Psoas muscle (tissue), 8 donors: Measurements from ENCODE around the gene ADRA2C. TPM values are rescaled to one million over a fixed set of nuclear protein-coding genes. Genes with fewer than 3 reads are reported as not detected.

Source experiments
- ATAC-seq, 4 donors: fragments of 200-7000 bp; cut with Tn5 transposase; one replicate each; pipeline ENCODE4 v1.9.1; 2020; ENCODE audit warnings: moderate library complexity in 3 of 4, mild to moderate bottlenecking in 2 of 4
- DNase-seq, 2 donors: peaks; one replicate each; pipeline ENCODE4 v3.0.0-alpha.2; 2020
- H3K27ac ChIP-seq: fragments of 200-600 bp; one replicate; pipeline ENCODE4 v1.8.0; 2022
- H3K27me3 ChIP-seq, 3 donors: fragments of 200-600 bp in 1 of 3; one replicate each; pipeline versions ENCODE4 v1.6.1 to v1.8.0; 2013 to 2022; ENCODE audit warnings: low read length in 2 of 3, mild to moderate bottlenecking in 2 of 3, moderate library complexity in 1 of 3; ENCODE audit not compliant: insufficient read depth in 3 of 3
- H3K36me3 ChIP-seq, 2 donors: fragments of 200-600 bp in 1 of 2; one replicate each; pipeline versions ENCODE4 v1.6.1 to v1.8.0; 2013 to 2022; ENCODE audit warnings: low read depth in 1 of 2, mild to moderate bottlenecking in 1 of 2, moderate library complexity in 1 of 2; ENCODE audit not compliant: insufficient read depth in 1 of 2
- H3K4me1 ChIP-seq: fragments of 200-600 bp; one replicate; pipeline ENCODE4 v1.8.0; 2022
- H3K4me3 ChIP-seq: fragments of 200-600 bp; one replicate; pipeline ENCODE4 v1.8.0; 2022; ENCODE audit warnings: mild to moderate bottlenecking
- H3K9me3 ChIP-seq: fragments of 200-600 bp; one replicate; pipeline ENCODE4 v1.8.0; 2022
- CTCF ChIP-seq: fragments of 200-600 bp; IDR thresholded peaks from one replicate; pipeline ENCODE4 v1.8.0; 2022; ENCODE audit warnings: antibody characterized with exemption
- WGBS, 3 donors: extraction: QIAGEN DNeasy Blood & Tissue Kit; methylation state at CpG; one replicate each; pipeline versions ENCODE4 v1.1.6 to v1.1.7; 2013; 5-methylcytosine and 5-hydroxymethylcytosine counted together
- intact Hi-C, 2 donors: fragments of 100-400 bp; cut with DNase I; formaldehyde crosslinking; loops; one replicate each; pipeline versions ENCODE4 v1.11.0 to v1.14.2; 2022
- polyA plus RNA-seq, 3 donors: library from polyadenylated mRNA; stranded (reverse); fragments of 200-250 nt; gene quantifications; one replicate each; pipeline ENCODE4 v1.2.3, GENCODE V29; 2013
- total RNA-seq, 4 donors: library from RNA; stranded (reverse); fragmentation: NEBNext Ultra II Directional in 2 of 4; extraction: Animal tissue kit (Norgen Biotek cat#: 25700) in 2 of 4; gene quantifications; one replicate each; pipeline versions ENCODE4 v1.2.1 to v1.2.4, GENCODE V29; 2021 to 2023
- donor health status: healthy with polysubstance abuse.
- donor health status: DM: no; HTN: no; CAD: no; lungs with moderate emphysema.
- donor health status: Bipolar disorder and iron deficiency.
- donor health status: healthy.
- donor health status: DM: yes; HTN: yes; CAD: no.
- donor health status: DM: no; HTN: no; CAD: no.
- donor health status: DM: no; HTN: no; CAD: no.
- donor health status: DM: yes; HTN: yes; CAD: no.

Gene ADRA2C
- total and polyA plus RNA-seq, 7 donors = 1.8 to 5.0 (median 3.8) TPM

- Histone ChIP-seq H3K27me3 (peaks cover 0 to 55% (median 22%) of the 10 kb centered on the region in 3 donors), H3K36me3 (no peaks in the 10 kb centered on the region), H3K4me3 (no peak overlapping the region), H3K4me1 (no peaks in the 10 kb centered on the region), H3K9me3 (no peaks in the 10 kb centered on the region), H3K27ac (no peak overlapping the region)
- DNase-seq (no peak), ATAC-seq (no peak)
- intact Hi-C loops = no loop called here
- 81 to 88% (median 84%) methylated on average over 22 of the region's 22 CpGs for WGBS, 3 donors
- TF ChIP-seq CTCF = no peak
Observed at GRCh38 chr4:3776166-3777032, 10.2 kb downstream of the ADRA2C start.

- H3K9me3 ChIP-seq = no peaks in the 10 kb centered on the region
- 67 to 74% (median 69%) methylated on average over 5 of the region's 5 CpGs for WGBS, 3 donors
Observed at GRCh38 chr4:3777033-3777390, 10.8 kb downstream of the ADRA2C start.

GRCh38 chr4:3777669-3778068, 11.5 kb downstream of the ADRA2C start:
- H3K27ac ChIP-seq = no peak overlapping the region
- TF ChIP-seq CTCF = no peak
- DNase-seq = no peak
- no peaks in the 10 kb centered on the region for H3K36me3 ChIP-seq
- WGBS, 3 donors = 74 to 79% (median 79%) methylated on average over 13 of the region's 13 CpGs
- no peak for ATAC-seq
- no peaks in the 10 kb centered on the region for H3K4me1 ChIP-seq
- intact Hi-C loops = no loop called here
- no peak overlapping the region for H3K4me3 ChIP-seq
- H3K9me3 ChIP-seq = no peaks in the 10 kb centered on the region
- peaks cover 0 to 54% (median 15%) of the 10 kb centered on the region in 3 donors for H3K27me3 ChIP-seq

More at GRCh38 chr4:3777033-3777390, 10.8 kb downstream of the ADRA2C start:
- H3K4me3 ChIP-seq = no peak overlapping the region
- H3K36me3 ChIP-seq = no peaks in the 10 kb centered on the region
- intact Hi-C loops = no loop called here
- H3K27me3 ChIP-seq = peaks cover 0 to 54% (median 20%) of the 10 kb centered on the region in 3 donors
- H3K4me1 ChIP-seq = no peaks in the 10 kb centered on the region
- H3K27ac ChIP-seq = no peak overlapping the region
- ATAC-seq (no peak), DNase-seq (no peak)
- TF ChIP-seq CTCF = no peak

GRCh38 chr4:3779509-3779908, 13.3 kb downstream of the ADRA2C start:
- no peaks in the 10 kb centered on the region for H3K9me3 ChIP-seq

More at GRCh38 chr4:3779509-3779908, 13.3 kb downstream of the ADRA2C start:
- WGBS, 3 donors = 58 to 79% (median 70%) methylated on average over 6 of the region's 6 CpGs
- H3K36me3 ChIP-seq = no peaks in the 10 kb centered on the region
- H3K4me1 ChIP-seq = no peaks in the 10 kb centered on the region
- no peak overlapping the region for H3K27ac ChIP-seq
- no peak overlapping the region for H3K4me3 ChIP-seq
- H3K27me3 ChIP-seq = peaks cover 0 to 51% (median 11%) of the 10 kb centered on the region in 3 donors
- DNase-seq (no peak), ATAC-seq (no peak)
- intact Hi-C loops = no loop called here
- no peak for TF ChIP-seq CTCF
